Adrenal gland (tissue), 19 donors: ENCODE data around the gene C21orf58. TPM values are rescaled to one million over a fixed set of nuclear protein-coding genes. Genes with fewer than 3 reads are reported as not detected.
A peak's percentile ranks its signal among the peaks of the same experiment; 100 is the strongest.
"Not testable (repeated sequence)": the region's sequence is repeated elsewhere in the genome, so short reads cannot be mapped to it uniquely, and the experiment has no call there.

Source experiments
- DNase-seq, 7 donors: peaks; one replicate each; pipeline ENCODE4 v3.0.0-alpha.2; 2019 to 2020
- H3K27ac ChIP-seq, 5 donors: fragments of 200-600 bp; sonication (generic) in 4 of 5; 1 replicate in 3 of 5; 2 replicates in 2 of 5; pipeline versions ENCODE4 v1.5.1 to v1.8.0; 2016 to 2020; ENCODE audit warnings: mild to moderate bottlenecking in 1 of 5
- H3K27me3 ChIP-seq: fragments of 200-600 bp; 2 replicates; pipeline ENCODE4 v1.8.0; 2021
- H3K36me3 ChIP-seq, 2 donors: fragments of 200-600 bp; replicated peaks in 1 of 2; 1 replicate in 1 of 2; 2 replicates in 1 of 2; pipeline versions ENCODE4 v1.5.1 to v1.8.0; 2018 to 2022
- H3K4me1 ChIP-seq, 2 donors: fragments of 200-600 bp; replicated peaks in 1 of 2; 1 replicate in 1 of 2; 2 replicates in 1 of 2; pipeline versions ENCODE4 v1.5.1 to v1.8.0; 2018 to 2021
- H3K4me3 ChIP-seq, 4 donors: fragments of 200-600 bp; sonication (generic) in 3 of 4; one replicate each; pipeline ENCODE4 v1.5.1; 2016 to 2018
- H3K9me3 ChIP-seq, 3 donors: fragments of 200-600 bp; sonication (generic) in 1 of 3; replicated peaks in 1 of 3; 1 replicate in 2 of 3; 2 replicates in 1 of 3; pipeline versions ENCODE4 v1.5.1 to v1.8.0; 2016 to 2021
- POLR2A ChIP-seq, 2 donors: fragments of 450-650 bp; IDR thresholded peaks; one replicate each; pipeline ENCODE4 v1.6.1; 2017; ENCODE audit warnings: antibody characterized with exemption in 2 of 2, mild to moderate bottlenecking in 2 of 2, moderate library complexity in 1 of 2
- WGBS, 4 donors: extraction: QIAGEN DNeasy Blood & Tissue Kit in 2 of 4; methylation state at CpG; one replicate each; pipeline versions ENCODE4 v1.1.5 to v1.1.7; 2013 to 2017; 5-methylcytosine and 5-hydroxymethylcytosine counted together
- intact Hi-C, 2 donors: fragments of 100-400 bp; cut with DNase I; formaldehyde crosslinking; loops; one replicate each; pipeline versions ENCODE4 v1.14.1 to v1.15.0; 2022 to 2023
- long read RNA-seq, 10 donors: library from polyadenylated mRNA in 3 of 10; unstranded in 2 of 10; stranded (forward) in 1 of 10; transcript quantifications; one replicate each; pipeline ENCODE4 v2.0.0 and lab custom pipeline, GENCODE V29; 2021 to 2026
- polyA plus RNA-seq, 3 donors: library from polyadenylated mRNA; stranded (reverse); fragments of 200-250 nt in 2 of 3; fragments of 350-450 nt in 1 of 3; fragmentation: Illumina TruSeq in 1 of 3; extraction: RNeasy Lipid Tissue Mini Kit (QIAGEN cat#74804) in 1 of 3; gene quantifications; one replicate each; pipeline ENCODE4 v1.2.3, GENCODE V29; 2013 to 2014
- total RNA-seq, 9 donors: library from RNA; depleted of rRNA in 4 of 9; stranded (reverse); fragments of >200 nt in 4 of 9; fragments of 120-200 nt in 1 of 9; fragmentation: NEBNext Ultra II Directional in 1 of 9; extraction: Animal tissue kit (Norgen Biotek cat#: 25700) in 1 of 9; gene quantifications; one replicate each; pipeline versions ENCODE4 v1.1.0 to v1.2.4, GENCODE V29; 2013 to 2023
- TF ChIP-seq, protein P1 (sequence below), 6 experiments: fragments of 450-650 bp in 4 of 6; fragments of 200-600 bp in 2 of 6; sonication (generic) in 1 of 6; IDR thresholded peaks; 1 replicate in 5 of 6; 2 replicates in 1 of 6; pipeline versions ENCODE4 v1.5.1 to v1.8.0; 2016 to 2021; ENCODE audit warnings: antibody characterized with exemption in 6 of 6, mild to moderate bottlenecking in 2 of 6, moderate library complexity in 1 of 6
- donor health status: healthy with polysubstance abuse.
- donor health status: Bipolar disorder and iron deficiency.
- donor health status: DM: yes; HTN: yes; CAD: no.
- donor health status: DM: no; HTN: no; CAD: no.
- donor health status: DM: no; HTN: no; CAD: no.
- donor health status: DM: yes; HTN: yes; CAD: no.

C21orf58 gene
- 1 to 10 TPM; 1.1 to 5.4 (median 2.2) TPM for total RNA-seq
- polyA plus RNA-seq, result 10 to 100 TPM in 1 of 3 donors, 1 to 10 TPM in 1, under 1 TPM in 1; 0.46 to 15.0 (median 2.9) TPM
- long read RNA-seq, donor 1, result 0 reads
- long read RNA-seq, donor 2, result 0 reads
- long read RNA-seq, donor 3, result 0 reads
- long read RNA-seq, donor 4, partial matches to known transcripts, result 2 of 3 reads
- long read RNA-seq, donor 4, other reads (novel, unspliced or antisense), result 1 of 3 reads
- long read RNA-seq, donor 5, partial matches to known transcripts, result 0 of 8 reads
- long read RNA-seq, donor 5, other reads (novel, unspliced or antisense), result 8 of 8 reads
- long read RNA-seq, donor 6, partial matches to known transcripts, result 1 of 4 reads
- long read RNA-seq, donor 6, other reads (novel, unspliced or antisense), result 3 of 4 reads
- long read RNA-seq, donor 7, result 0 reads
- long read RNA-seq, donor 8, partial matches to known transcripts, result 18 of 18 reads
- long read RNA-seq, donor 8, other reads (novel, unspliced or antisense), result 0 of 18 reads
- long read RNA-seq, donor 9, result 0 reads
- long read RNA-seq, donor 10, result 0 reads

DNA sequence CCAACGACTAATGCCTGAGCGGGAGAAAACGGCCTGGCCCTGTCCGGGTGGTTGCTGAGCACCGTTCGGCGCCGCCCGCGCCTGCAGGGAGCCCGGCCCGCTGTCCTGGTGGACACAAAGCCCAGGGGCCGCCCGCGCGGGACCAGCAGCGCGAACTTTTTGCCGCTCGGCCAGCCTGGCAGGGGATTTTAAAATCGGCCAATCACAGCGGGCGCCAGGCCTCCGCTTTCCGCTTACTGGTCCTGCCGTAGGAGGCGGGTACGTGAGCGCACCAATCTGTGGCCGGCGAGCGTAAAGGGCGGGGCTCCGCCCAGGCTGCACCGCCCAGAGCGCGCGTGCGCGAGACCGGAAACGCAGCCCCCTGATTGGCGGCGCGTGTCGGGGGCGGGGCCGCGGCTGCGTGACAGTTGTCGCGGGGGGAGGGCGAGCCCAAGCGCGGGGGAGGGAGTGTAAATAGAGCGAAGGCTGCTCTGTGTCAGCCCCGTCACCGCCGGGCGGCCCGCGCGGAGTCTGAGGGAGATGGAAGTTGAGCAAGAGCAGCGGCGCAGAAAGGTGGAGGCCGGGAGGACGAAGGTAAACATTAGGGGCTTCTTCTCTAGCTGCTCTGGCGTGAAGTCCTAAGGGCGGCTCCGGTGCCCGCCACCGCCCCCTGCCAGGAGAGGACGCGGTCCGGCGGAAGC, at the start of gene C21orf58, which contains the start of gene PCNT:
Gene C21orf58, minus strand, starts transcription at position 161 of the 680 bp plus-strand sequence. CDS start 1,132 bp downstream, outside the sequence.
Gene PCNT, plus strand, starts transcription at position 447 of the 680 bp plus-strand sequence. Its CDS starts 73 bp downstream, at position 520.
- peak; percentile 98 to 99 (median 98) for DNase-seq
- peak within 1 kb of the TSS; percentile 72 to 94 (median 92) for H3K27ac ChIP-seq
- no peaks in the 10 kb centered on the region for H3K27me3 ChIP-seq
- intact Hi-C loops, result no loop called here
- H3K9me3 ChIP-seq, result no peaks in the 10 kb centered on the region
- peaks cover 0 to 7% of the 10 kb centered on the region in 2 donors for H3K36me3 ChIP-seq
- H3K4me1 ChIP-seq, result peaks cover 10 to 26% of the 10 kb centered on the region in 2 donors
- TF ChIP-seq, protein P1, sequence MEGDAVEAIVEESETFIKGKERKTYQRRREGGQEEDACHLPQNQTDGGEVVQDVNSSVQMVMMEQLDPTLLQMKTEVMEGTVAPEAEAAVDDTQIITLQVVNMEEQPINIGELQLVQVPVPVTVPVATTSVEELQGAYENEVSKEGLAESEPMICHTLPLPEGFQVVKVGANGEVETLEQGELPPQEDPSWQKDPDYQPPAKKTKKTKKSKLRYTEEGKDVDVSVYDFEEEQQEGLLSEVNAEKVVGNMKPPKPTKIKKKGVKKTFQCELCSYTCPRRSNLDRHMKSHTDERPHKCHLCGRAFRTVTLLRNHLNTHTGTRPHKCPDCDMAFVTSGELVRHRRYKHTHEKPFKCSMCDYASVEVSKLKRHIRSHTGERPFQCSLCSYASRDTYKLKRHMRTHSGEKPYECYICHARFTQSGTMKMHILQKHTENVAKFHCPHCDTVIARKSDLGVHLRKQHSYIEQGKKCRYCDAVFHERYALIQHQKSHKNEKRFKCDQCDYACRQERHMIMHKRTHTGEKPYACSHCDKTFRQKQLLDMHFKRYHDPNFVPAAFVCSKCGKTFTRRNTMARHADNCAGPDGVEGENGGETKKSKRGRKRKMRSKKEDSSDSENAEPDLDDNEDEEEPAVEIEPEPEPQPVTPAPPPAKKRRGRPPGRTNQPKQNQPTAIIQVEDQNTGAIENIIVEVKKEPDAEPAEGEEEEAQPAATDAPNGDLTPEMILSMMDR (IDR thresholded peaks at IDR 0.05), result no peak
- no peak for TF ChIP-seq POLR2A (IDR thresholded peaks at IDR 0.05)
- WGBS, 4 donors, result 0 to 1% (median 0%) methylated on average over 2 to 76 of the region's 76 CpGs
- peak within 1 kb of the TSS; percentile 43 to 90 (median 58) for H3K4me3 ChIP-seq

DNA sequence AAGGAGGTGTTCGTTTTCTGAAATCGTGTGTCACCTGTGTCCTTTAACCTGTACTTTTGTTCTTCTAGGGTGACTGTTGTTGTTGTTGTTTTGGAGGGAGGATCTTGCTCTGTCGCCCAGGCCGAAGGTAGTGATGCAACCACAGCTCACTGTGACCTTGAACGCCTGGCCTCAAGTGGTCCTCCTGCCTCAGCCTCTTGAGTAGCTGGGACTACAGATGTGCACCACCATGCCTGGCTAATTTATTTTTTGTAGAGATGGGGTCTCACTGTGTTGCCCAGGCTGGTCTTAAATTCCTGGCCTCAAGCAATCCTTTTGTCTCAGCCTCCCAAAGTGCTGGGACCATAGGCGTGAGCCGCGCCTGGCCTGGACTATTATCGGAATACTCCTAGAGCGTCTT, 49.3 kb upstream of the C21orf58 start:
- 86 to 94% (median 91%) methylated on average over 10 of the region's 10 CpGs for WGBS, 4 donors
- H3K27ac ChIP-seq, H3K4me1 ChIP-seq, H3K9me3 ChIP-seq, intact Hi-C loops, H3K36me3 ChIP-seq, DNase-seq, H3K4me3 ChIP-seq, H3K27me3 ChIP-seq: not testable (repeated sequence)

DNA sequence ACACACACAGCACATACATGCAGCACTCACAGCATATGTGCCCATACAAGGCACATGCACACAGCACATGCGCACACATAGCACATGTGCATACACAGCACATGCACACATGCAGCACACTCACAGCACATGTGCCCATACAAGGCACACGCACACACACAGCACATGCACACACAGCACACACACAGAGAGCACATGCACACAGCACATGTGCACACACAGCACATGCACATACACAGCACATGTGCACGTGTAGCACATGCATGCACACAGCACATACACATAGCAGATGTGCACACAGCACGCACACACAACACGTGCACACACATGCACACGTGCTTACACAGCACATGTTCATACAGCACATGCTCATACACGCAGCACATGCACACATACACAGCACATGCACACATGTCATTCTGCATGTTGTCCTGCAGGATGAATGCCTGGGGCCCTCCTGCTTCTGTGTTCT, 48.4 kb upstream of the C21orf58 start:
- 93 to 98% (median 94%) methylated on average over 3 to 7 of the region's 7 CpGs for WGBS, 4 donors
- peaks cover 0 to 9% of the 10 kb centered on the region in 2 donors for H3K4me1 ChIP-seq
- H3K27me3 ChIP-seq, result no peaks in the 10 kb centered on the region
- H3K27ac ChIP-seq, result no peak overlapping the region
- no peaks in the 10 kb centered on the region for H3K9me3 ChIP-seq
- no peak for DNase-seq
- H3K36me3 ChIP-seq, result peaks cover 0 to 16% of the 10 kb centered on the region in 2 donors
- H3K4me3 ChIP-seq, result no peak overlapping the region
- TF ChIP-seq POLR2A (IDR thresholded peaks at IDR 0.05), result no peak
- TF ChIP-seq, protein P1 (IDR thresholded peaks at IDR 0.05), result no peak
- intact Hi-C loops, result no loop called here

DNA sequence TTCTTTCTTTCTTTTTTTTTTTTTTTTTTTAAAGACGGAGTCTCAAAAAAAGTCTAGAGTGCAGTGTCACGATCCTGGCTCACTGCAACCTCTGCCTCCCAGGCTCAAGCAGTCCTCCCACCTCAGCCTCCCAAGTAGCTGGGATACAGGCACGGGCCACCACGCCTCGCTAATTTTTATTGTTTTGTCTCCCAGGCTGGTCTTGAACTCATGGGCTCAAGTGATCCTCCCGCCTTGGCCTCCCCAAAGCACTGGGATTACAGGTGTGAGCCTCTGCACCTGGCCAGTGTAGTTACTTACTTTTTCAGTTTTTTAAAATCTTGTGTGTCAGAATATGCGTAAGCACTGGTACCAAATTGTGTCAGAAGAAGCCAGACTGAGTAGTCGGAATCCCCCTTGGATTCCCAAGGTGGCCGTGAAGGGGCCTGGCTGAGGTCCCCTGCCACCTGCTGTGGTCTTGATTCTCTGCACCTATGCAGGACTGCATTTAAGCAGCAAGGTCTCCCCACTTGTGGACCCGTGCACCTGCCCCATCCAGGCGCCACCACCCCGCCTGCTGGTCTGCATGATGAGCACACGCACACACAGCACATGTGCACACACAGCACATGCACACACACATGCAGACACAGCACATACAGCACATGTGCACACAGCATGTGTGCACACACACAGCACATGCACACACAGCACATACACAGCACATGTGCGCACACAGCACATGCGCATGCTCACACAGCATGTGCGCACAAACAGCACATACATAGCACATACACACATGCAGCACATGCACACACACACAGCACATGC, 47.7 kb upstream of the C21orf58 start:
- intact Hi-C loops, result no loop called here
- no peak overlapping the region for H3K4me3 ChIP-seq
- H3K4me1 ChIP-seq, result peaks cover 0 to 3% of the 10 kb centered on the region in 2 donors
- no peaks in the 10 kb centered on the region for H3K9me3 ChIP-seq
- peaks cover 0 to 23% of the 10 kb centered on the region in 2 donors for H3K36me3 ChIP-seq
- TF ChIP-seq, protein P1 (IDR thresholded peaks at IDR 0.05), result no peak
- no peak for TF ChIP-seq POLR2A (IDR thresholded peaks at IDR 0.05)
- WGBS, 4 donors, result 95 to 98% (median 97%) methylated on average over 12 to 16 of the region's 16 CpGs
- DNase-seq, result no peak
- no peak overlapping the region for H3K27ac ChIP-seq
- no peaks in the 10 kb centered on the region for H3K27me3 ChIP-seq
